ENCODE data around the gene LRRC8E. TPM values are rescaled to one million over a fixed set of nuclear protein-coding genes. Genes with fewer than 3 reads are reported as not detected.

Gene LRRC8E
- total and polyA plus RNA-seq, 3 donors from 2014 or later: 0.79 to 1.4 (median 0.92) TPM

DNA sequence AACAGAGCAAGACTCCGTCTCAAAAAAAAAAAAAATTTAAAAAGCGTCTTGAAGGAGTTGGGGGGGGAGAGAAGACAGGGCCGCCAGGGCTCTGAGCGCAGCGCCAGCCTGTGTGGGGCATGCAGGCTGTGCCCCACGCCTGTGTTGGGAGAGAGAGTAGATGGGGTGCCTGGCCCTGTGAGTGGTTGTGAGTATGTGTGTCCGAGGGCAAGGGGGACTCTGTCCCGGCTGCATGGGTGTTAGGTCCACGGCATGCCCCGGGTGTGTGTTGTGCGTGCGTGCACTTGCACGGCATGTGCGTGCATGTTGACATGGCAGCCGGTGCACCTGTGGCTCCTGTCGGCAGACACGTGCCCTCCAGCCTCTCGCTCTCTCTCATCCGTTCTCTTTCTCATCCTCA lies 18.8 kb downstream of the LRRC8E start:
- H3K36me3 ChIP-seq (ENCODE audit: low read depth, missing control alignments): no peaks in the 10 kb centered on the region
- no peaks in the 10 kb centered on the region for H3K27me3 ChIP-seq
- no peaks in the 10 kb centered on the region for H3K9me3 ChIP-seq
- no peak overlapping the region for H3K4me3 ChIP-seq
- DNase-seq: no peak
- WGBS, 2 donors: 89 to 93% methylated on average over 19 of the region's 19 CpGs
- no peak overlapping the region for H3K27ac ChIP-seq
- intact Hi-C loops (cut with DNase I; ENCODE audit: low total_unique reads): no loop called here
- TF ChIP-seq POLR2A (IDR thresholded peaks at IDR 0.05): no peak
- H3K4me1 ChIP-seq: peaks cover 24% of the 10 kb centered on the region

- Histone ChIP-seq H3K4me1 (peaks cover 24% of the 10 kb centered on the region), H3K27ac (no peak overlapping the region), H3K27me3 (no peaks in the 10 kb centered on the region), H3K4me3 (no peak overlapping the region), H3K9me3 (no peaks in the 10 kb centered on the region), H3K36me3 (ENCODE audit: low read depth, missing control alignments) (no peaks in the 10 kb centered on the region)
- TF ChIP-seq POLR2A (IDR thresholded peaks at IDR 0.05) (no peak), CTCF (IDR thresholded peaks at IDR 0.05) (no peak)
- WGBS, 2 donors: 88 to 89% methylated on average over 6 to 11 of the region's 11 CpGs
- DNase-seq: no peak
- intact Hi-C loops (cut with DNase I; ENCODE audit: low total_unique reads): no loop called here
Observed at GRCh38 chr19:7907544-7907943, 19.2 kb downstream of the LRRC8E start.

DNA sequence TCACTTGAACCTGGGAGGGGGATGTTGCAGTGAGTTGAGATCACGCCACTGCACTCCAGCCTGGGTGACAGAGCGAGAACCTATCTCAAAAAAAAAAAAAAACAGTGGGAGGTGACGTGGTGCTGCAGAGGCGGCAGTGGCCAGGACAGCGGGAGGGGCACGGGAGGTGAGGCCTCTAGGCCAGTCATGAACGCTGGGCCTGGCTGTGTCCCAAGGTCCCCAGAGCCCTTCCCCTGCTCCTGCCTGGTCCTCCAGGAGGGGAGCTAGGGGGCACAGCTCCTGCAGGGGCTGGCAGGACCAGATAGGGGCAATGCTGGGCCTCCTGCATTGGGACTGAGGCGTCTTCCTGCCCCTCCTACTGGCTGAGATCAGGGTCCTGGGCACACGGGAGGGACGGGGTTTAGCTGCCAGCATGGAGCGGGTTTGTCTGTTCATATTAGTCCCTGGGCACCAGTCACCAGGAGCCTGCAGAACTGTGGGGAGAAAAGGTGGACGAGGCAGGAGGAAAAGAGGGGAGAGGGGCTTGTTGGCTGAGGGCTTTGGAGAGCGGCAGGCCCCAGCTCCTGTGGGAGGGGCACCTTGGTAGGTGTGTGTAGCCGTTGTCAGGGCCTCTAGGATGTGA lies 19.9 kb downstream of the LRRC8E start:
- Histone ChIP-seq H3K36me3 (ENCODE audit: low read depth, missing control alignments) (no peaks in the 10 kb centered on the region), H3K9me3 (no peaks in the 10 kb centered on the region), H3K4me3 (no peak overlapping the region), H3K27ac (no peak overlapping the region), H3K27me3 (no peaks in the 10 kb centered on the region), H3K4me1 (peaks cover 18% of the 10 kb centered on the region)
- TF ChIP-seq POLR2A (IDR thresholded peaks at IDR 0.05): no peak
- DNase-seq: peak; percentile 59
- intact Hi-C loops (cut with DNase I; ENCODE audit: low total_unique reads): no loop called here
- 77 to 85% methylated on average over 9 to 14 of the region's 14 CpGs for WGBS, 2 donors

- H3K27ac ChIP-seq: no peak overlapping the region
- DNase-seq: no peak
- H3K9me3 ChIP-seq: no peaks in the 10 kb centered on the region
- TF ChIP-seq POLR2A (IDR thresholded peaks at IDR 0.05) (no peak), CTCF (IDR thresholded peaks at IDR 0.05) (no peak)
- intact Hi-C loops (cut with DNase I; ENCODE audit: low total_unique reads): no loop called here
- H3K4me3 ChIP-seq: no peak overlapping the region
- no peaks in the 10 kb centered on the region for H3K27me3 ChIP-seq
- WGBS, 2 donors: 87 to 88% methylated on average over 11 to 19 of the region's 19 CpGs
- H3K4me1 ChIP-seq: peaks cover 18% of the 10 kb centered on the region
- no peaks in the 10 kb centered on the region for H3K36me3 ChIP-seq (ENCODE audit: low read depth, missing control alignments)
Observed at GRCh38 chr19:7908742-7909461, 20.6 kb downstream of the LRRC8E start.

GRCh38 chr19:7909471-7910067 lies 21.3 kb downstream of the LRRC8E start:
- Histone ChIP-seq H3K36me3 (ENCODE audit: low read depth, missing control alignments) (no peaks in the 10 kb centered on the region), H3K27me3 (no peaks in the 10 kb centered on the region), H3K9me3 (no peaks in the 10 kb centered on the region), H3K4me3 (no peak overlapping the region), H3K27ac (no peak overlapping the region), H3K4me1 (peaks cover 14% of the 10 kb centered on the region)
- WGBS, 2 donors: 88 to 96% methylated on average over 10 to 19 of the region's 21 CpGs
- TF ChIP-seq CTCF (IDR thresholded peaks at IDR 0.05) (no peak), POLR2A (IDR thresholded peaks at IDR 0.05) (no peak)
- no peak for DNase-seq
- intact Hi-C loops (cut with DNase I; ENCODE audit: low total_unique reads): no loop called here
